Measurements from ENCODE around the gene DUSP22.

GRCh38 chr6:326896-327537 lies 34.7 kb downstream of the DUSP22 start:
- no peak for TF ChIP-seq CTCF (IDR thresholded peaks at IDR 0.05)
- TF ChIP-seq POLR2AphosphoS5 (IDR thresholded peaks at IDR 0.05) = no peak
